ENCODE data around the gene HSPBP1. TPM values are rescaled to one million over a fixed set of nuclear protein-coding genes. Genes with fewer than 3 reads are reported as not detected.

HSPBP1 gene
- total and polyA plus RNA-seq, 9 of the 15 experiments (the other 6 are each of a cell fraction or from before 2014, with no cell fraction given) = 0.83 to 81.3 (median 21.8) TPM

- TF ChIP-seq DACH1 (IDR thresholded peaks at IDR 0.05; ENCODE audit: partially characterized antibody) (no peak), ELK1 (CRISPR knock-in tag; IDR thresholded peaks at IDR 0.05) (no peak), CBX1 (IDR thresholded peaks at IDR 0.05; ENCODE audit: low read depth) (no peak), PTRF (tag; IDR thresholded peaks at IDR 0.05) (no peak), BCOR (IDR thresholded peaks at IDR 0.05) (no peak), ELF2 (CRISPR knock-in tag; IDR thresholded peaks at IDR 0.05) (no peak), HDAC3 (IDR thresholded peaks at IDR 0.05; ENCODE audit: borderline replicate concordance, partially characterized antibody) (no peak), SLC30A9 (CRISPR knock-in tag; IDR thresholded peaks at IDR 0.05) (no peak), MCM5 (IDR thresholded peaks at IDR 0.05; ENCODE audit: low read depth) (no peak), ZNF696 (CRISPR knock-in tag; conservative IDR thresholded peaks at IDR 0.05) (no peak), GABPA (tag; conservative IDR thresholded peaks at IDR 0.05; ENCODE audit: low read depth) (no peak)
- TF ChIP-seq, protein P1, sequence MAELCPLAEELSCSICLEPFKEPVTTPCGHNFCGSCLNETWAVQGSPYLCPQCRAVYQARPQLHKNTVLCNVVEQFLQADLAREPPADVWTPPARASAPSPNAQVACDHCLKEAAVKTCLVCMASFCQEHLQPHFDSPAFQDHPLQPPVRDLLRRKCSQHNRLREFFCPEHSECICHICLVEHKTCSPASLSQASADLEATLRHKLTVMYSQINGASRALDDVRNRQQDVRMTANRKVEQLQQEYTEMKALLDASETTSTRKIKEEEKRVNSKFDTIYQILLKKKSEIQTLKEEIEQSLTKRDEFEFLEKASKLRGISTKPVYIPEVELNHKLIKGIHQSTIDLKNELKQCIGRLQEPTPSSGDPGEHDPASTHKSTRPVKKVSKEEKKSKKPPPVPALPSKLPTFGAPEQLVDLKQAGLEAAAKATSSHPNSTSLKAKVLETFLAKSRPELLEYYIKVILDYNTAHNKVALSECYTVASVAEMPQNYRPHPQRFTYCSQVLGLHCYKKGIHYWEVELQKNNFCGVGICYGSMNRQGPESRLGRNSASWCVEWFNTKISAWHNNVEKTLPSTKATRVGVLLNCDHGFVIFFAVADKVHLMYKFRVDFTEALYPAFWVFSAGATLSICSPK (IDR thresholded peaks at IDR 0.05; ENCODE audit: borderline replicate concordance) = no peak
- TF ChIP-seq, protein P2, sequence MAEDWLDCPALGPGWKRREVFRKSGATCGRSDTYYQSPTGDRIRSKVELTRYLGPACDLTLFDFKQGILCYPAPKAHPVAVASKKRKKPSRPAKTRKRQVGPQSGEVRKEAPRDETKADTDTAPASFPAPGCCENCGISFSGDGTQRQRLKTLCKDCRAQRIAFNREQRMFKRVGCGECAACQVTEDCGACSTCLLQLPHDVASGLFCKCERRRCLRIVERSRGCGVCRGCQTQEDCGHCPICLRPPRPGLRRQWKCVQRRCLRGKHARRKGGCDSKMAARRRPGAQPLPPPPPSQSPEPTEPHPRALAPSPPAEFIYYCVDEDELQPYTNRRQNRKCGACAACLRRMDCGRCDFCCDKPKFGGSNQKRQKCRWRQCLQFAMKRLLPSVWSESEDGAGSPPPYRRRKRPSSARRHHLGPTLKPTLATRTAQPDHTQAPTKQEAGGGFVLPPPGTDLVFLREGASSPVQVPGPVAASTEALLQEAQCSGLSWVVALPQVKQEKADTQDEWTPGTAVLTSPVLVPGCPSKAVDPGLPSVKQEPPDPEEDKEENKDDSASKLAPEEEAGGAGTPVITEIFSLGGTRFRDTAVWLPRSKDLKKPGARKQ (CRISPR knock-in tag; IDR thresholded peaks at IDR 0.05) = no peak
- ATAC-seq (no peak), DNase-seq (ENCODE audit: extremely low read depth in 1 of 4, low spot score in 3 of 4) (no peak), FAIRE-seq (no peak)
- Histone ChIP-seq H3K4me1 (replicated peaks in 1 of 2; ENCODE audit: control insufficient read depth in 2 of 2, insufficient read depth in 2 of 2, low read length in 2 of 2) (peaks cover 8 to 47% of the 10 kb centered on the region in 2 experiments; a peak in 4 of 5 replicates), H3K4me3 (no peak overlapping the region), H3K9me1 (ENCODE audit: control insufficient read depth, insufficient read depth, low read length) (no peaks in the 10 kb centered on the region), H4K20me1 (replicated peaks; ENCODE audit: control insufficient read depth, insufficient read depth, low read length) (no peaks in the 10 kb centered on the region), H2AFZ (ENCODE audit: low read depth, low read length) (no peak overlapping the region), H3K36me3 (ENCODE audit: control insufficient read depth, insufficient read depth, low read length) (no peaks in the 10 kb centered on the region), H3K79me2 (ENCODE audit: control insufficient read depth, insufficient read depth, low read length) (no peaks in the 10 kb centered on the region), H3K4me2 (ENCODE audit: insufficient read depth, low read length) (no peak overlapping the region), H3K9me3 (replicated peaks; ENCODE audit: control insufficient read depth, insufficient read depth, low read depth, low read length) (no peaks in the 10 kb centered on the region), H3K27me3 (ENCODE audit: control insufficient read depth in 2 of 2, insufficient read depth in 2 of 2, low read length in 2 of 2) (no peaks in the 10 kb centered on the region), H3K9ac (ENCODE audit: insufficient read depth in 1 of 2, low read depth in 2 of 2, low read length in 2 of 2) (peak overlapping the region in 1 of 2 experiments; percentile 79; a peak in 2 of 4 replicates), H3K27ac (ENCODE audit: extremely low read depth, low read depth, low read length) (no peak overlapping the region)
- ChIA-PET CTCF (ENCODE audit: low intra/inter-chr PET ratio) (no interaction called here), POLR2A (interaction anchor here (0.7 to 2.0 kb wide), 8 partner anchors 9 to 85 kb away, joined by 3 to 14 read pairs (median 4); partner anchors contain the start of genes KMT5C and UBE2S)
- intact Hi-C loops (cut with micrococcal nuclease) (no loop called here), in situ Hi-C loops (cut with MboI) (no loop called here)
- no TSS peak for BruUV-seq (replicated peaks)
- WGBS (ENCODE audit: insufficient coverage, low coverage, missing lambda C conversion rate) = 46% methylated on average over 8 of the region's 12 CpGs
These were observed 42.4 kb upstream of the HSPBP1 start for GRCh38 chr19:55322204-55322885.
